H1 (cell line): ENCODE results near the gene P2RY8. TPM values are rescaled to one million over a fixed set of nuclear protein-coding genes. Genes with fewer than 3 reads are reported as not detected.

Experiments
- CTCF ChIA-PET: fragments of 300-600 bp; sonication (Branson Sonifier 250); formaldehyde crosslinking; loops from one replicate; lab custom pipeline; 2021; ENCODE audit not compliant: partially characterized antibody; lab: Charles Lee
- POLR2A ChIA-PET: fragments of 300-600 bp; sonication (Branson Sonifier 250); formaldehyde crosslinking; loops from one replicate; lab custom pipeline; 2021; ENCODE audit warnings: inconsistent platforms; ENCODE audit not compliant: partially characterized antibody; lab: Charles Lee
- DNase-seq, 2 experiments: peaks; one replicate each; pipeline versions ENCODE4 v3.0.0 to v3.0.0-alpha.2; 2010 to 2022; ENCODE audit warnings: low spot score in 2 of 2, low read depth in 1 of 2, mixed read lengths in 1 of 2
- FAIRE-seq: peaks from 2 replicates; lab custom pipeline; 2011; peaks lifted over from hg19 to GRCh38; lab: Jason Lieb, UNC
- H2AFZ ChIP-seq: 2 replicates; pipeline ENCODE4 v1.8.1; 2012; ENCODE audit warnings: low read length, inconsistent platforms
- H2AK5ac ChIP-seq: 2 replicates; pipeline ENCODE4 v1.6.1; 2013; ENCODE audit warnings: low read depth, low read length
- H2BK120ac ChIP-seq: replicated peaks from 2 replicates; pipeline ENCODE3; 2013; ENCODE audit warnings: low read depth, low read length, inconsistent platforms
- H2BK12ac ChIP-seq: 2 replicates; pipeline ENCODE4 v1.6.1; 2013; ENCODE audit warnings: low read depth, low read length
- H2BK15ac ChIP-seq: 2 replicates; pipeline ENCODE4 v1.6.1; 2013; ENCODE audit warnings: low read length
- H2BK20ac ChIP-seq: 2 replicates; pipeline ENCODE4 v1.6.1; 2013; ENCODE audit warnings: low read length
- H2BK5ac ChIP-seq: 2 replicates; pipeline ENCODE4 v1.6.1; 2013; ENCODE audit warnings: low read depth, low read length
- H3K14ac ChIP-seq: 2 replicates; pipeline ENCODE4 v1.6.1; 2013; ENCODE audit warnings: inconsistent platforms; ENCODE audit not compliant: insufficient read length
- H3K18ac ChIP-seq: 2 replicates; pipeline ENCODE4 v1.6.1; 2013; ENCODE audit warnings: low read length; ENCODE audit errors: extremely low read depth
- H3K23ac ChIP-seq: 2 replicates; pipeline ENCODE4 v1.6.1; 2013; ENCODE audit warnings: inconsistent platforms; ENCODE audit not compliant: insufficient read length
- H3K23me2 ChIP-seq: 2 replicates; pipeline ENCODE4 v1.6.1; 2013; ENCODE audit warnings: low read depth, low read length
- H3K27ac ChIP-seq: 2 replicates; pipeline ENCODE4 v1.6.1; 2011; ENCODE audit warnings: low read depth, low read length, inconsistent platforms
- H3K27me3 ChIP-seq, 4 experiments: replicated peaks in 1 of 4; 1 replicate in 1 of 4; 2 replicates in 3 of 4; pipeline versions ENCODE4 v1.6.1 to v1.8.1; 2011 to 2013; ENCODE audit warnings: low read length in 3 of 4, mild to moderate bottlenecking in 3 of 4, inconsistent platforms in 2 of 4, mixed read lengths in 2 of 4, moderate library complexity in 1 of 4; ENCODE audit not compliant: control insufficient read depth in 3 of 4, insufficient read depth in 3 of 4; ENCODE audit errors: extremely low read depth in 1 of 4
- H3K36me3 ChIP-seq, 4 experiments: 2 replicates each; pipeline versions ENCODE4 v1.6.1 to v1.8.1; 2011 to 2013; ENCODE audit warnings: mild to moderate bottlenecking in 4 of 4, low read length in 3 of 4, moderate library complexity in 2 of 4, control low read depth in 1 of 4, inconsistent platforms in 1 of 4; ENCODE audit not compliant: insufficient read depth in 4 of 4, control insufficient read depth in 2 of 4
- H3K4ac ChIP-seq: replicated peaks from 2 replicates; pipeline ENCODE3; 2013; ENCODE audit warnings: low read length, low read depth, mixed read lengths, inconsistent platforms; ENCODE audit not compliant: insufficient read length
- H3K4me1 ChIP-seq, 4 experiments: replicated peaks in 1 of 4; 1 replicate in 1 of 4; 2 replicates in 3 of 4; pipeline versions ENCODE4 v1.6.1 to v1.8.1; 2011 to 2013; ENCODE audit warnings: low read length in 3 of 4, inconsistent platforms in 2 of 4, mixed read lengths in 1 of 4; ENCODE audit not compliant: insufficient read depth in 4 of 4, control insufficient read depth in 3 of 4
- H3K4me2 ChIP-seq, 2 experiments: 2 replicates each; pipeline versions ENCODE4 v1.6.1 to v1.8.1; 2011 to 2013; ENCODE audit warnings: low read depth in 2 of 2, low read length in 2 of 2, control low read depth in 1 of 2, inconsistent platforms in 1 of 2, mild to moderate bottlenecking in 1 of 2; ENCODE audit not compliant: insufficient read depth in 1 of 2
- H3K4me3 ChIP-seq, 4 experiments: fragments of 200-600, 300-600 bp in 1 of 4; sonication (generic), shearing (Covaris generic), sonication (Bioruptor Twin) in 1 of 4; 2 replicates each; pipeline versions ENCODE4 v1.5.1 to v1.8.1; 2011 to 2016; ENCODE audit warnings: low read length in 4 of 4, low read depth in 3 of 4, control low read depth in 2 of 4, inconsistent platforms in 2 of 4, mild to moderate bottlenecking in 2 of 4, mixed read lengths in 1 of 4, moderate library complexity in 1 of 4; ENCODE audit not compliant: insufficient read depth in 2 of 4; ENCODE audit errors: extremely low read depth in 1 of 4
- H3K56ac ChIP-seq: replicated peaks from 2 replicates; pipeline ENCODE3; 2013; ENCODE audit warnings: low read depth, mild to moderate bottlenecking, mixed read lengths, low read length, inconsistent platforms; ENCODE audit not compliant: insufficient read length
- H3K79me1 ChIP-seq: 2 replicates; pipeline ENCODE4 v1.6.1; 2013; ENCODE audit warnings: low read depth, low read length, control low read depth
- H3K79me2 ChIP-seq, 2 experiments: 2 replicates each; pipeline versions ENCODE4 v1.6.1 to v1.8.1; 2012 to 2013; ENCODE audit warnings: low read length in 2 of 2, mild to moderate bottlenecking in 2 of 2, inconsistent platforms in 1 of 2; ENCODE audit not compliant: insufficient read depth in 2 of 2, control insufficient read depth in 1 of 2
- H3K9ac ChIP-seq, 4 experiments: replicated peaks in 1 of 4; 1 replicate in 1 of 4; 2 replicates in 3 of 4; pipeline versions ENCODE4 v1.6.1 to v1.8.1; 2011 to 2013; ENCODE audit warnings: low read depth in 3 of 4, low read length in 3 of 4, control low read depth in 2 of 4, mild to moderate bottlenecking in 2 of 4, moderate library complexity in 2 of 4, inconsistent platforms in 1 of 4; ENCODE audit errors: extremely low read depth in 1 of 4
- H3K9me3 ChIP-seq, 2 experiments: 2 replicates each; pipeline versions ENCODE4 v1.6.1 to v1.8.1; 2012 to 2013; ENCODE audit warnings: mild to moderate bottlenecking in 2 of 2, moderate library complexity in 2 of 2, control low read depth in 1 of 2, inconsistent platforms in 1 of 2, low read depth in 1 of 2, low read length in 1 of 2, mixed read lengths in 1 of 2; ENCODE audit not compliant: insufficient read depth in 2 of 2
- H4K20me1 ChIP-seq, 2 experiments: replicated peaks in 1 of 2; 2 replicates each; pipeline versions ENCODE3 to v1.8.1; 2011 to 2013; ENCODE audit warnings: inconsistent platforms in 2 of 2, low read length in 2 of 2, mild to moderate bottlenecking in 1 of 2; ENCODE audit not compliant: insufficient read depth in 2 of 2, control insufficient read depth in 1 of 2
- H4K5ac ChIP-seq: 2 replicates; pipeline ENCODE4 v1.6.1; 2013; ENCODE audit warnings: low read length, low read depth, mixed read lengths, inconsistent platforms; ENCODE audit not compliant: insufficient read length
- H4K8ac ChIP-seq: 2 replicates; pipeline ENCODE4 v1.8.0; 2013; ENCODE audit warnings: mild to moderate bottlenecking, moderate library complexity, low read length, inconsistent platforms; ENCODE audit not compliant: insufficient read depth; ENCODE audit errors: extremely low read depth
- H4K91ac ChIP-seq: replicated peaks from 2 replicates; pipeline ENCODE3; 2013; ENCODE audit warnings: low read length, mixed read lengths, inconsistent platforms; ENCODE audit not compliant: insufficient read length
- EP300 ChIP-seq, 2 experiments: IDR thresholded peaks; 1 replicate in 1 of 2; 2 replicates in 1 of 2; pipeline ENCODE4 v1.6.1; 2011 to 2012; ENCODE audit warnings: low read depth in 2 of 2, low read length in 2 of 2, mild to moderate bottlenecking in 2 of 2, borderline replicate concordance in 1 of 2, inconsistent platforms in 1 of 2, moderate library complexity in 1 of 2
- NANOG ChIP-seq: IDR thresholded peaks from 2 replicates; pipeline ENCODE4 v1.6.1; 2011; ENCODE audit warnings: low read length, low read depth, mild to moderate bottlenecking, inconsistent platforms; ENCODE audit not compliant: insufficient read depth, poor library complexity, severe bottlenecking
- SP4 ChIP-seq: IDR thresholded peaks from 2 replicates; pipeline ENCODE4 v1.6.1; 2012; ENCODE audit warnings: low read length, inconsistent platforms
- TCF12 ChIP-seq: IDR thresholded peaks from 2 replicates; pipeline ENCODE4 v1.6.1; 2011; ENCODE audit warnings: low read depth, mild to moderate bottlenecking, low read length
- TEAD4 ChIP-seq: IDR thresholded peaks from 2 replicates; pipeline ENCODE4 v1.6.1; 2012; ENCODE audit warnings: low read depth, low read length, inconsistent platforms, mixed read lengths
- WGBS, 2 experiments: shearing (Covaris generic) in 1 of 2; methylation state at CpG; one replicate each; pipeline versions ENCODE4 v1.1.6 to v1.1.7; 2013 to 2015; ENCODE audit warnings: low lambda C conversion rate in 2 of 2, mixed read lengths in 2 of 2, inconsistent platforms in 1 of 2, low coverage in 1 of 2, missing lambda C conversion rate in 1 of 2; ENCODE audit not compliant: insufficient replicate concordance in 2 of 2, insufficient coverage in 1 of 2, insufficient read length in 1 of 2; ENCODE audit errors: extremely low coverage in 1 of 2, missing lambda C conversion rate in 1 of 2; 5-methylcytosine and 5-hydroxymethylcytosine counted together
- polyA plus RNA-seq, 7 experiments: library from polyadenylated mRNA; depleted of rRNA in 3 of 7; stranded (reverse) in 5 of 7; unstranded in 2 of 7; fragments of >200 nt in 5 of 7; fragments of 200-250 nt in 2 of 7; gene quantifications; 1 replicate in 5 of 7; 2 replicates in 1 of 7; 4 replicates in 1 of 7; pipeline versions ENCODE4 v1.2.1 to v1.2.3, GENCODE V29; 2011 to 2013; ENCODE audit warnings: missing spikeins in 2 of 7, mixed read lengths in 2 of 7
- total RNA-seq: library from RNA; stranded (reverse); fragmentation: NEBNext Ultra II Directional; extraction: Animal tissue kit (Norgen Biotek cat#: 25700); gene quantifications from 2 replicates; pipeline ENCODE4 v1.2.1, GENCODE V29; 2021

The P2RY8 gene
- total and polyA plus RNA-seq, 2 of the 8 experiments (the other 6 are each of a cell fraction or from before 2014, with no cell fraction given) = 0.09 to 0.15 TPM

DNA sequence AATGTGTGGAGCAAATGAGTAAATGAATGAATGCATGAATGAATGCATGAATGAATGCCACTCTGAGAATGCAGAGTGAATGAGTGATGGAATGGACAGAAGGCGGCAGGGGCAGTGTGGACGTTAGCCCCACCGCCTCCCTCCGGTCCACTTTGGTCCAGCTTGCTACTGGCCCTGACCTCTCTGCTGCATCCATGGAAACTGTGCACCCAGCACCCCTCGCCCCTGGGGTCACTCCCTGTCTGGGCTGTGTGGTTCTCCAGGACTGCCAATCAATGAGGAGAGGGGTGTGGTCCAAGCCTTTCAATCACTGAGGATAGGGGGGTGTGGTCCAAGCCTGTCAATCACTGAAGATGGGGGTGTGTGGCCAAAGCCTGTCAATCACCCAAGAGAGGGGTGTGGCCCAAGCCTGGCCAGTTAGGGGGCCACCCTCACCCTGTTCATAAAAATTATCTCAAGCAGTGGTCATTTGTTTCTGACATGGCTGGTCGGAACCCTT, 45.1 kb downstream of the P2RY8 start:
- Histone ChIP-seq H3K79me2 (no peaks in the 10 kb centered on the region), H4K5ac (no peak overlapping the region), H2BK12ac (no peak overlapping the region)
- TF ChIP-seq EP300 (IDR thresholded peaks at IDR 0.05; ENCODE audit: borderline replicate concordance in 1 of 2, low read depth in 2 of 2, low read length in 2 of 2) (no peak), SP4 (peak; percentile 89), NANOG (no peak), TCF12 (0 out of 2 replicates have a peak, but pooled peaks have one; percentile 23), TEAD4 (0 out of 2 replicates have a peak, but pooled peaks have one; percentile 1)
- TF ChIP-seq, all 59 proteins: peak for 3
- no peak overlapping the region for H3K9ac ChIP-seq
- DNase-seq (peak in 1 of 2 experiments; percentile 86), FAIRE-seq (no peak)
- no peak overlapping the region for H3K4ac ChIP-seq
- H2BK120ac ChIP-seq = no peak overlapping the region
- H2AK5ac ChIP-seq = no peak overlapping the region
- no peaks in the 10 kb centered on the region for H3K36me3 ChIP-seq
- WGBS, 2 experiments = 94% methylated on average over 6 of the region's 6 CpGs; no CpG with 5 or more reads in 1 of the 2 experiments
- peaks cover 0 to 2% of the 10 kb centered on the region in 2 experiments; a peak in 2 of 4 replicates for H3K9me3 ChIP-seq
- H2AFZ ChIP-seq = no peak overlapping the region
- no peaks in the 10 kb centered on the region for H3K79me1 ChIP-seq
- no peak overlapping the region for H3K23ac ChIP-seq
- no peaks in the 10 kb centered on the region for H4K20me1 ChIP-seq
- CTCF ChIA-PET = no interaction called here
- no peak overlapping the region for H3K18ac ChIP-seq
- H3K4me3 ChIP-seq = no peak overlapping the region
- H3K27ac ChIP-seq = no peak overlapping the region
- peaks cover 0 to 8% (median 5%) of the 10 kb centered on the region in 4 experiments; a peak in 6 of 7 replicates for H3K4me1 ChIP-seq
- POLR2A ChIA-PET = no interaction called here
- peaks cover 4% of the 10 kb centered on the region; the same call in 1 of the 2 replicates for H3K23me2 ChIP-seq
- H3K27me3 ChIP-seq = peaks cover 0 to 2% (median 1%) of the 10 kb centered on the region in 4 experiments; a peak in 1 of 7 replicates
- no peak overlapping the region for H2BK5ac ChIP-seq
- no peak overlapping the region for H3K14ac ChIP-seq
- no peak overlapping the region for H2BK15ac ChIP-seq
- no peak overlapping the region for H3K4me2 ChIP-seq
- no peak overlapping the region for H3K56ac ChIP-seq
- H4K8ac ChIP-seq = no peak overlapping the region
- H2BK20ac ChIP-seq = no peak overlapping the region
- H4K91ac ChIP-seq = no peak overlapping the region
